ENCODE data around the gene TAF6. TPM values are rescaled to one million over a fixed set of nuclear protein-coding genes. Genes with fewer than 3 reads are reported as not detected.

The TAF6 gene
- total and polyA plus RNA-seq, 9 of the 15 experiments (the other 6 are each of a cell fraction or from before 2014, with no cell fraction given) = 0.78 to 78.7 (median 21.3) TPM

DNA sequence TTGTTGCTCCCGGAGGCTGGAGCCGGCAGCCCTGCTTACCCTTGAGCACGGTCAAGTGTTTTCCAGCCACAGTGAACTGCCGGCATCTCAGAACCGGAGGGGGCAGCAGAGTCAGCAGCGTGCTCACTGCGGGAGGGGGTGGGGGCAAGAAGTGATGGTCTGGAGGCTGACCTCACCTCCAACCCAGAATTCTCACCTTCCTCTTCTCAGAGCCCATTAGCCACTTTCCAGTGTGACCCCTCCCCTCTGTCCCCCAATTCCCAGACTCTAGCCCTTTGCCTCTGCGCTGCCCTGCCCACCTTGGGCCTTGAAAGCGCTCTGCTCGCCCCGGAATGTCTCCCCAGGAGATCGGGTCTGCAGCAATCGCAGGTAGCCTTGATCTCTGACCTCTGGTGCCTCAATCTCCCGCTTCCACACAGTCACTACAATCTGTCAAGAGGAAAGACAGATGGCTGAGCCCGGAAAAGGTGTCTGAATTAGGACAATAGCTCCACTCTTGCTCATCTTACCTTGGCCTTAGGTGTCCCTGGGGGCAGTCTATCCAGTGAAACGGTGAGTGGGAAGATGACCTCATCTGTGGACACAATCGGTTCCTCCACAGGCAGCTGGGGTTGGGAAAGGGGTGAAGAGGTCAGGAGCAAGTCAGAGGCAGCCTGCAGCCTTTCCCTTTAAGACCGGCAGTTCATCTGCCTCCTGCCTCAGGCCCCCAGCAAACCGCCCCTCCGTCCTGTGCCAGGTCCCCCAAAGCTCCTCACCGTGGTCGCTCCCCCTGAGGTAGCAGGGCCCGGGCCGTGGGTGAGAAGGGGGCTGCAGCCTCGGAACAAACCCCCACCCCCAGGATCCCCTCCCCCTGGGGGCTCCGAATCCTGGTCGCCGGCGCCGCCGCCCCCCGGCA lies 38.4 kb upstream of the TAF6 start (continued):
- TF ChIP-seq ZNF518B (CRISPR knock-in tag; IDR thresholded peaks at IDR 0.05) (no peak), ZNF347 (CRISPR knock-in tag; IDR thresholded peaks at IDR 0.05; ENCODE audit: low read depth) (no peak), ZNF766 (CRISPR knock-in tag; conservative IDR thresholded peaks at IDR 0.05) (no peak), ZKSCAN3 (CRISPR knock-in tag; IDR thresholded peaks at IDR 0.05) (no peak), SNRNP70 (optimal IDR thresholded peaks at IDR 0.05; ENCODE audit: low read depth, low read length) (no peak), ATF1 (CRISPR knock-in tag; IDR thresholded peaks at IDR 0.05) (no peak), ATF1 (tag; IDR thresholded peaks at IDR 0.05) (no peak), KAT7 (CRISPR knock-in tag; IDR thresholded peaks at IDR 0.05; ENCODE audit: borderline replicate concordance) (no peak), HDAC1 (IDR thresholded peaks at IDR 0.05) (peak in 1 of 2 experiments; percentile 51; a peak in 1 of 4 replicates), GTF2B (IDR thresholded peaks at IDR 0.05; ENCODE audit: extremely low read depth, insufficient read length) (no peak), KHSRP (IDR thresholded peaks at IDR 0.05) (no peak), CREM (IDR thresholded peaks at IDR 0.05; ENCODE audit: low read depth) (peak; percentile 47), CREBBP (IDR thresholded peaks at IDR 0.05; ENCODE audit: low read depth, low read length) (no peak), ZNF174 (CRISPR knock-in tag; IDR thresholded peaks at IDR 0.05) (no peak), MIER1 (IDR thresholded peaks at IDR 0.05; ENCODE audit: low read depth) (no peak), KLF16 (IDR thresholded peaks at IDR 0.05) (no peak), NR1H2 (CRISPR knock-in tag; IDR thresholded peaks at IDR 0.05) (no peak), FOXK2 (conservative IDR thresholded peaks at IDR 0.05 in 1 of 2, IDR thresholded peaks at IDR 0.05 in 1 of 2; ENCODE audit: low read depth in 2 of 2) (peak; percentile 13 to 21; a peak in 2 of 4 replicates), TARDBP (IDR thresholded peaks at IDR 0.05) (0 out of 2 replicates have a peak, but pooled peaks have one; percentile 73), ZNF277 (CRISPR knock-in tag; IDR thresholded peaks at IDR 0.05; ENCODE audit: borderline replicate concordance) (no peak)
- TF ChIP-seq, protein P1, sequence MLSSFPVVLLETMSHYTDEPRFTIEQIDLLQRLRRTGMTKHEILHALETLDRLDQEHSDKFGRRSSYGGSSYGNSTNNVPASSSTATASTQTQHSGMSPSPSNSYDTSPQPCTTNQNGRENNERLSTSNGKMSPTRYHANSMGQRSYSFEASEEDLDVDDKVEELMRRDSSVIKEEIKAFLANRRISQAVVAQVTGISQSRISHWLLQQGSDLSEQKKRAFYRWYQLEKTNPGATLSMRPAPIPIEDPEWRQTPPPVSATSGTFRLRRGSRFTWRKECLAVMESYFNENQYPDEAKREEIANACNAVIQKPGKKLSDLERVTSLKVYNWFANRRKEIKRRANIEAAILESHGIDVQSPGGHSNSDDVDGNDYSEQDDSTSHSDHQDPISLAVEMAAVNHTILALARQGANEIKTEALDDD (IDR thresholded peaks at IDR 0.05) = no peak
- TF ChIP-seq, protein P2, sequence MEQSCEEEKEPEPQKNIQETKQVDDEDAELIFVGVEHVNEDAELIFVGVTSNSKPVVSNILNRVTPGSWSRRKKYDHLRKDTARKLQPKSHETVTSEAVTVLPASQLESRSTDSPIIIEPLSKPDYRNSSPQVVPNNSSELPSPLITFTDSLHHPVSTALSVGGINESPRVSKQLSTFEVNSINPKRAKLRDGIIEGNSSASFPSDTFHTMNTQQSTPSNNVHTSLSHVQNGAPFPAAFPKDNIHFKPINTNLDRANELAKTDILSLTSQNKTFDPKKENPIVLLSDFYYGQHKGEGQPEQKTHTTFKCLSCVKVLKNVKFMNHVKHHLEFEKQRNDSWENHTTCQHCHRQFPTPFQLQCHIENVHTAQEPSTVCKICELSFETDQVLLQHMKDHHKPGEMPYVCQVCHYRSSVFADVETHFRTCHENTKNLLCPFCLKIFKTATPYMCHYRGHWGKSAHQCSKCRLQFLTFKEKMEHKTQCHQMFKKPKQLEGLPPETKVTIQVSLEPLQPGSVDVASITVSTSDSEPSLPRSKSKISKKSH (CRISPR knock-in tag; IDR thresholded peaks at IDR 0.05) = no peak

All from K562 (cell line).